SU-DHL-6 (cell line): Measurements from ENCODE around the gene SPOCK1.

Experiments used
- H2AFZ ChIP-seq: fragments of 200-600 bp; sonication (generic); 2 replicates; pipeline ENCODE4 v1.6.1; 2014; ENCODE audit warnings: low read depth, mild to moderate bottlenecking, moderate library complexity, mixed read lengths, antibody characterized with exemption, low read length; ENCODE audit not compliant: severe bottlenecking
- H3F3A ChIP-seq: fragments of 200-600 bp; shearing (Covaris generic); 2 replicates; pipeline ENCODE4 v1.6.0; 2016; ENCODE audit warnings: antibody characterized with exemption, mild to moderate bottlenecking; ENCODE audit not compliant: insufficient read depth
- H3K27ac ChIP-seq: fragments of 200-600 bp; sonication (generic); 2 replicates; pipeline ENCODE4 v1.5.1; 2016; ENCODE audit warnings: low read depth, mild to moderate bottlenecking, low read length, moderate library complexity, mixed read lengths
- H3K27me3 ChIP-seq: fragments of 200-600 bp; sonication (generic), shearing (Covaris generic); 2 replicates; pipeline ENCODE4 v1.6.0; 2014; ENCODE audit warnings: mild to moderate bottlenecking, low read length
- H3K36me3 ChIP-seq: fragments of 200-600 bp; sonication (generic); 2 replicates; pipeline ENCODE4 v1.6.1; 2014; ENCODE audit warnings: mild to moderate bottlenecking, low read length, mixed read lengths
- H3K4me2 ChIP-seq: fragments of 300-600, 200-600 bp; shearing (Covaris generic), sonication (generic); 2 replicates; pipeline ENCODE4 v1.6.0; 2014; ENCODE audit warnings: low read length, low read depth, mild to moderate bottlenecking; ENCODE audit not compliant: poor library complexity, severe bottlenecking
- H3K4me3 ChIP-seq: fragments of 200-600 bp; sonication (generic); 2 replicates; pipeline ENCODE4 v1.5.1; 2014; ENCODE audit warnings: antibody characterized with exemption, low read length, mild to moderate bottlenecking, mixed read lengths; ENCODE audit not compliant: insufficient read depth, poor library complexity, severe bottlenecking
- H3K79me2 ChIP-seq: fragments of 200-600 bp; sonication (generic); 2 replicates; pipeline ENCODE4 v1.6.1; 2014; ENCODE audit warnings: mild to moderate bottlenecking, low read length, moderate library complexity; ENCODE audit not compliant: insufficient read depth
- H3K9ac ChIP-seq: fragments of 200-600 bp; sonication (generic); 2 replicates; pipeline ENCODE4 v1.7.0; 2014; ENCODE audit warnings: mild to moderate bottlenecking, low read length
- H3K9me2 ChIP-seq: fragments of 200-600 bp; sonication (generic); replicated peaks from 2 replicates; pipeline ENCODE4 v1.6.1; 2014; ENCODE audit warnings: low read length; ENCODE audit not compliant: insufficient read depth
- H3K9me3 ChIP-seq: fragments of 200-600 bp; sonication (generic); 2 replicates; pipeline ENCODE4 v1.6.1; 2014; ENCODE audit warnings: low read length, mixed read lengths; ENCODE audit not compliant: insufficient read depth
- H4K20me1 ChIP-seq: fragments of 200-600 bp; sonication (generic); 2 replicates; pipeline ENCODE4 v1.6.1; 2014; ENCODE audit warnings: low read depth, mild to moderate bottlenecking, antibody characterized with exemption, low read length, moderate library complexity, mixed read lengths
- CTCF ChIP-seq: fragments of 200-600 bp; sonication (generic); IDR thresholded peaks from one replicate; pipeline ENCODE4 v1.5.1; 2017; ENCODE audit warnings: antibody characterized with exemption, mild to moderate bottlenecking, low read length, moderate library complexity; ENCODE audit not compliant: insufficient read depth, poor library complexity, severe bottlenecking
- EZH2phosphoT487 ChIP-seq: fragments of 200-600 bp; sonication (generic), shearing (Covaris generic); conservative IDR thresholded peaks from 2 replicates; pipeline ENCODE4 v1.6.1; 2018; ENCODE audit warnings: mild to moderate bottlenecking, antibody characterized with exemption, low read length, moderate library complexity, mixed read lengths

The SPOCK1 gene

GRCh38 chr5:137450759-137451158, 48.4 kb downstream of the SPOCK1 start:
- no peak overlapping the region for H3K9ac ChIP-seq
- TF ChIP-seq CTCF, result no peak
- TF ChIP-seq EZH2phosphoT487, result no peak
- H3K27ac ChIP-seq, result no peak overlapping the region
- no peaks in the 10 kb centered on the region for H4K20me1 ChIP-seq
- H3K36me3 ChIP-seq, result no peaks in the 10 kb centered on the region
- H2AFZ ChIP-seq, result no peak overlapping the region
- H3K4me3 ChIP-seq, result no peak overlapping the region
- no peaks in the 10 kb centered on the region for H3K9me2 ChIP-seq
- H3K9me3 ChIP-seq, result no peaks in the 10 kb centered on the region
- H3K27me3 ChIP-seq, result no peaks in the 10 kb centered on the region
- H3K4me2 ChIP-seq, result no peak overlapping the region
- no peaks in the 10 kb centered on the region for H3F3A ChIP-seq
- no peaks in the 10 kb centered on the region for H3K79me2 ChIP-seq

GRCh38 chr5:137448868-137449267, 50.3 kb downstream of the SPOCK1 start:
- Histone ChIP-seq H3F3A (no peaks in the 10 kb centered on the region), H3K79me2 (no peaks in the 10 kb centered on the region), H3K36me3 (no peaks in the 10 kb centered on the region), H3K27me3 (no peaks in the 10 kb centered on the region), H3K9ac (no peak overlapping the region), H4K20me1 (no peaks in the 10 kb centered on the region), H3K9me3 (no peaks in the 10 kb centered on the region), H3K27ac (no peak overlapping the region), H3K4me3 (no peak overlapping the region), H3K4me2 (no peak overlapping the region), H2AFZ (no peak overlapping the region), H3K9me2 (no peaks in the 10 kb centered on the region)
- TF ChIP-seq CTCF (no peak), EZH2phosphoT487 (no peak)

GRCh38 chr5:137446615-137447014, 52.5 kb downstream of the SPOCK1 start:
- Histone ChIP-seq H3K27ac (no peak overlapping the region), H3F3A (no peaks in the 10 kb centered on the region)
- TF ChIP-seq EZH2phosphoT487 (no peak), CTCF (no peak)

More at GRCh38 chr5:137446615-137447014, 52.5 kb downstream of the SPOCK1 start:
- Histone ChIP-seq H3K4me3 (no peak overlapping the region), H2AFZ (no peak overlapping the region), H3K9me3 (no peaks in the 10 kb centered on the region), H3K27me3 (no peaks in the 10 kb centered on the region), H3K36me3 (no peaks in the 10 kb centered on the region), H3K9me2 (no peaks in the 10 kb centered on the region), H3K9ac (no peak overlapping the region), H4K20me1 (no peaks in the 10 kb centered on the region), H3K4me2 (no peak overlapping the region), H3K79me2 (no peaks in the 10 kb centered on the region)
